Gastroesophageal sphincter (tissue), 4 donors: ENCODE results near the gene ACSL6. TPM values are rescaled to one million over a fixed set of nuclear protein-coding genes. Genes with fewer than 3 reads are reported as not detected.

Experiments used
- ATAC-seq: fragments of 150-250 bp; one replicate; pipeline ENCODE4 v1.9.1; 2016; ENCODE audit warnings: mild to moderate bottlenecking, moderate library complexity
- H3K27ac ChIP-seq, 4 donors: fragments of 200-600 bp; sonication (generic) in 3 of 4; 1 replicate in 3 of 4; 2 replicates in 1 of 4; pipeline ENCODE4 v1.5.1; 2016 to 2019
- H3K27me3 ChIP-seq: fragments of 200-600 bp; sonication (generic); one replicate; pipeline ENCODE4 v1.5.1; 2019
- H3K36me3 ChIP-seq, 2 donors: fragments of 200-600 bp; sonication (generic); one replicate each; pipeline ENCODE4 v1.5.1; 2019; ENCODE audit warnings: control low read depth in 1 of 2
- H3K4me1 ChIP-seq, 3 donors: fragments of 200-600 bp; sonication (generic); 1 replicate in 2 of 3; 2 replicates in 1 of 3; pipeline ENCODE4 v1.5.1; 2016 to 2019; ENCODE audit warnings: control low read depth in 2 of 3
- H3K4me3 ChIP-seq, 2 donors: fragments of 200-600 bp; sonication (generic); one replicate each; pipeline ENCODE4 v1.5.1; 2019; ENCODE audit warnings: mild to moderate bottlenecking in 1 of 2, moderate library complexity in 1 of 2
- H3K9me3 ChIP-seq, 3 donors: fragments of 200-600 bp; sonication (generic); one replicate each; pipeline ENCODE4 v1.5.1; 2017 to 2019; ENCODE audit warnings: control low read depth in 2 of 3
- EP300 ChIP-seq: sonication (generic); formaldehyde crosslinking; IDR thresholded peaks from one replicate; pipeline ENCODE4 v1.6.1; 2017; ENCODE audit warnings: antibody characterized with exemption, mild to moderate bottlenecking
- POLR2A ChIP-seq, 2 donors: fragments of 450-650 bp; IDR thresholded peaks; one replicate each; pipeline ENCODE4 v1.6.1; 2017; ENCODE audit warnings: antibody characterized with exemption in 2 of 2, mild to moderate bottlenecking in 2 of 2, moderate library complexity in 1 of 2
- POLR2AphosphoS5 ChIP-seq: sonication (generic); formaldehyde crosslinking; IDR thresholded peaks from one replicate; pipeline ENCODE4 v1.6.1; 2017; ENCODE audit warnings: antibody characterized with exemption
- WGBS, 2 donors: methylation state at CpG; one replicate each; pipeline ENCODE4 v1.1.5; 2018; ENCODE audit warnings: low coverage in 1 of 2; 5-methylcytosine and 5-hydroxymethylcytosine counted together
- total RNA-seq, 4 donors: library from RNA; depleted of rRNA; stranded (reverse); fragments of >200 nt; gene quantifications; one replicate each; pipeline ENCODE4 v1.1.0, GENCODE V29; 2016
- TF ChIP-seq, protein P1 (sequence below), 4 experiments: fragments of 200-600 bp in 2 of 4; fragments of 450-650 bp in 2 of 4; sonication (generic) in 1 of 4; IDR thresholded peaks; one replicate each; pipeline ENCODE4 v1.5.1; 2017 to 2019; ENCODE audit warnings: antibody characterized with exemption in 4 of 4, mild to moderate bottlenecking in 2 of 4, moderate library complexity in 2 of 4

ACSL6 gene
- total RNA-seq, 4 donors from 2014 or later = 1.3 to 3.6 (median 2.6) TPM

DNA sequence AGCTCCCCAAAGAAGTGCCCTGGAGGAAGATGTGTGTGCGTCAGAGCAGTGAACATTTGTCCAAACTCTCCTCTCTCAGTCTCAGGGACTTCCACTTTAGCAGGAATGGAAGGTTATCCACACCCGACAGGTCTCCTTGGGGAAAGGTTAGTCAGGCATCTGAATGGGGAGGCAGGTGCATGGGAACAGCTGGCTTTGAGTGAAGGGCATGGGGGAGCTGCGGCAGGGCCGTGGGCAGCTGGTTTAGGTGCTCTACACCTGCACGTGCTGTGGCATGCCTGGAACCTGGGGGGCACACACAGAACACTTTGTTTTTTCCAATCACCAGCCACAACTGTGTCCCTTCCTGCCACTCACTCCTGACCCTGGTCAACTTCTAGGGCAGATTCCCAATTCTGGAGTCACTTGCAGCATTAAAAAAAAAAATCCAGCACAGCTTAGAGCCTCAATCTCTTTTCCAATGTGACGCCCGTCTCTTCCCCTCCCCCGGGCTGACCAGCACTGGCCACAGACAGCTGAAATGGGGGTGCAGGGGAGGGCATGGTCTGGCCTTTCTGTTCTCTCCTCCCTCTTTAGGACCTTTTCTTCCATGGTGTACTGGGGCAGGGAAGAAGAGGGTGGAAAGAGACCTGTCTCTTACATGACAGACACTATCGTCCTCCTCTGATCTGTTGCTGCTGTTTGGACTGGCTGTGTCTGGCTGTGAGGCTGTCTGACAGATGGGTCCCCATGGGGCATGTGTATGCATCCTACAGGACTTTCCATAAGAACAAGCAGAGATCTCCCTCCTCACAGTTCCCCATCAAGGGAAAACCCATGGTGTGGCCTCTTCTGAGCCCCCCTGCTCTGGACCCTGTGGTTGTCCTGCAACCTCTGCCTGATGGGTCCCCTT lies 39.4 kb upstream of the ACSL6 start:
- Histone ChIP-seq H3K4me1 (no peaks in the 10 kb centered on the region), H3K36me3 (no peaks in the 10 kb centered on the region), H3K27ac (no peak overlapping the region), H3K9me3 (no peaks in the 10 kb centered on the region), H3K27me3 (no peaks in the 10 kb centered on the region), H3K4me3 (no peak overlapping the region)
- ATAC-seq = no peak
- TF ChIP-seq EP300 (no peak), POLR2AphosphoS5 (no peak), POLR2A (IDR thresholded peaks at IDR 0.05) (no peak)
- TF ChIP-seq, protein P1, sequence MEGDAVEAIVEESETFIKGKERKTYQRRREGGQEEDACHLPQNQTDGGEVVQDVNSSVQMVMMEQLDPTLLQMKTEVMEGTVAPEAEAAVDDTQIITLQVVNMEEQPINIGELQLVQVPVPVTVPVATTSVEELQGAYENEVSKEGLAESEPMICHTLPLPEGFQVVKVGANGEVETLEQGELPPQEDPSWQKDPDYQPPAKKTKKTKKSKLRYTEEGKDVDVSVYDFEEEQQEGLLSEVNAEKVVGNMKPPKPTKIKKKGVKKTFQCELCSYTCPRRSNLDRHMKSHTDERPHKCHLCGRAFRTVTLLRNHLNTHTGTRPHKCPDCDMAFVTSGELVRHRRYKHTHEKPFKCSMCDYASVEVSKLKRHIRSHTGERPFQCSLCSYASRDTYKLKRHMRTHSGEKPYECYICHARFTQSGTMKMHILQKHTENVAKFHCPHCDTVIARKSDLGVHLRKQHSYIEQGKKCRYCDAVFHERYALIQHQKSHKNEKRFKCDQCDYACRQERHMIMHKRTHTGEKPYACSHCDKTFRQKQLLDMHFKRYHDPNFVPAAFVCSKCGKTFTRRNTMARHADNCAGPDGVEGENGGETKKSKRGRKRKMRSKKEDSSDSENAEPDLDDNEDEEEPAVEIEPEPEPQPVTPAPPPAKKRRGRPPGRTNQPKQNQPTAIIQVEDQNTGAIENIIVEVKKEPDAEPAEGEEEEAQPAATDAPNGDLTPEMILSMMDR (IDR thresholded peaks at IDR 0.05) = no peak
- 56 to 67% methylated on average over 2 to 4 of the region's 9 CpGs for WGBS, 2 donors

DNA sequence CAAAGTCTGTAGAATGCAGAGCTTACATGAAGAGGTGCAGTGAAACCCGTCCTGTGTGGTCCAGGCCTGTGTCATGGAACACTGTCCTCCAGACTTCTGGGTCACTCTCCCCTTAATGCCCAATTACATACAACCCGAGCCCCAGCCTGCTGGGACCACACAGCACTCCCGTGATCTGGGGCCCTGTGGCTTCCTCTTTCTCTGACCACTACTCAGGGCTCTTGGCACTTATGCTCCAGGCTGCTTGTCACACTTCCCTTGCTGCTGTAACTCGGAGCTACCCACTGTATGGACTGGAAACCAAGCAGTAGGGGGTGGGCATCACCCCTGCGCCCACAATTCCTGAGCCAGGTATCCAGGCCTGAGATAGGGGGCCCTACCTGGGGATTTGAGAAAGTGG lies 38.7 kb upstream of the ACSL6 start:
- H3K9me3 ChIP-seq = no peaks in the 10 kb centered on the region
- WGBS, 2 donors = 100% methylated on average over 1 of the region's 5 CpGs; no CpG with 5 or more reads in 1 of the 2 donors
- no peak overlapping the region for H3K4me3 ChIP-seq
- TF ChIP-seq EP300 (no peak), POLR2AphosphoS5 (no peak), POLR2A (IDR thresholded peaks at IDR 0.05) (no peak)
- TF ChIP-seq, protein P1 (IDR thresholded peaks at IDR 0.05) = no peak
- no peaks in the 10 kb centered on the region for H3K4me1 ChIP-seq
- no peak for ATAC-seq
- no peak overlapping the region for H3K27ac ChIP-seq
- no peaks in the 10 kb centered on the region for H3K27me3 ChIP-seq
- no peaks in the 10 kb centered on the region for H3K36me3 ChIP-seq

DNA sequence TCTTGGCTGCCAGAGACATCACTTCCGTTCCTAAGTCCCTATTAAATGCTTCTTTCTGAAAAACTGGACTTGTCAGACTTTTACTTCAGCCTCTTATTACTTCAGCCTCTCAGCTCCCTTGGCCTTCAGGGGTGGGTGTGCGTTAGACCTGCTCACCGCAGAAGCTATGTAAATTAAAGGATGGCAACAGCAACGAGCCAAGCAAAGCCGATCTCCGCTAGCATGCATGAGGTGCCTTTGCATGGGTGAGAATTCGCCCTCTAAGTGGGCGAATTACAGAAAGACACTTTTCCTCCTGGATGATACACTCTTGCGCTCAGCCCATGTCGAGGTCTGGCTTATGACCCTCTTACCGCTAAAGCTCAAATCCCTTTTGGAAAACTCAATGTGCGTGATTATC lies 38.1 kb upstream of the ACSL6 start:
- H3K27ac ChIP-seq = no peak overlapping the region
- no peaks in the 10 kb centered on the region for H3K36me3 ChIP-seq
- no peak for ATAC-seq
- H3K4me3 ChIP-seq = no peak overlapping the region
- no peaks in the 10 kb centered on the region for H3K27me3 ChIP-seq
- TF ChIP-seq EP300 (no peak), POLR2A (IDR thresholded peaks at IDR 0.05) (no peak), POLR2AphosphoS5 (no peak)
- TF ChIP-seq, protein P1 (IDR thresholded peaks at IDR 0.05) = no peak
- H3K4me1 ChIP-seq = no peaks in the 10 kb centered on the region
- H3K9me3 ChIP-seq = no peaks in the 10 kb centered on the region
- WGBS, 2 donors = 90 to 94% methylated on average over 5 to 10 of the region's 12 CpGs

DNA sequence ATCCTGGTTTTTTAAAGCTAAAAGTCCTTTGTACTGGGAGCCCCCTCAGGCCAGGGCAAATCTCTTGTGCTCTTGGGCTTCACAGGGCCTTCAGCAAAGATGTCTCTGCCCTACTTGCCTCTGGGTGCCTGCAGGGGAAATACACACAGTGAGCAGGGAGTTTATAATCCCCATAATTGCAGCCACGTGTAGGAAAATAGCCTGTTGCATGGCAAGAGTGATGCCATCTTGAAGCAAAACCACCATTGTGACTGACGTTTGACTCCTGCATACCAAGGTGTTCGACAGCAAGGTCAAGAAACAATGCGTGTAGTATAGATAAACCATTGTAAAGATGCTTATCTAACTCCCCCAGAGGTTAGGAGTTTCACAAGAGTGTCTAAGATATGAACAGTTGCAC lies 37.6 kb upstream of the ACSL6 start:
- Histone ChIP-seq H3K4me3 (no peak overlapping the region), H3K27me3 (peaks cover 2% of the 10 kb centered on the region), H3K4me1 (no peaks in the 10 kb centered on the region), H3K9me3 (no peaks in the 10 kb centered on the region), H3K27ac (no peak overlapping the region), H3K36me3 (no peaks in the 10 kb centered on the region)
- ATAC-seq = no peak
- WGBS, 2 donors = 57 to 75% methylated on average over 3 to 4 of the region's 4 CpGs
- TF ChIP-seq, protein P1 (IDR thresholded peaks at IDR 0.05) = no peak
- no peak for TF ChIP-seq POLR2AphosphoS5
- no peak for TF ChIP-seq EP300
- no peak for TF ChIP-seq POLR2A (IDR thresholded peaks at IDR 0.05)

DNA sequence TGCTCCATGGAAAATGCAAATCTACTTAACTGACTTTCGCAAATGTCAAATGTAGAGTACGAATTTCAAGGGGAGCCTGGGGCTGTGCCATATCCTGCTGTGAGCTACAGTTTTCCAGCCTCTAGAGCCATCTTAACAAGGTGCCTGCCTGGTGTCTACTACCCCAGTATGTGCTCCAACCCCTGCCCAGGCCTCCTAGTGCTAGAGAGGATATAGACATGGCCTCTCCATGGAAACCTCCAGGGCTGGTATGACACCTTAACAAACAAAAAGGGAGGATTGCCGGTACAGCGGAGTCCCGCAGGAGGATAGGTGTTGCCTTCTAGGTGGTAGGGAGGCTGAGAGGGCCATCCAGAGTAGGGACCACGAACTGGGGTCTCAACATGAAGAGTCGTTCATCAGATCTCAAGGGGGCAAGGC lies 35.4 kb upstream of the ACSL6 start:
- ATAC-seq = no peak
- 69 to 81% methylated on average over 2 to 7 of the region's 7 CpGs for WGBS, 2 donors
- peaks cover 19% of the 10 kb centered on the region for H3K27me3 ChIP-seq
- H3K9me3 ChIP-seq = no peaks in the 10 kb centered on the region
- no peak overlapping the region for H3K4me3 ChIP-seq
- H3K36me3 ChIP-seq = no peaks in the 10 kb centered on the region
- H3K4me1 ChIP-seq = no peaks in the 10 kb centered on the region
- H3K27ac ChIP-seq = no peak overlapping the region
- TF ChIP-seq, protein P1 (IDR thresholded peaks at IDR 0.05) = no peak
- TF ChIP-seq POLR2AphosphoS5 (no peak), POLR2A (IDR thresholded peaks at IDR 0.05) (no peak), EP300 (no peak)
